HCEC 1CT (cell line): Measurements from ENCODE around the gene PLEKHA8.

Experiments
- DNase-seq: peaks from one replicate; pipeline ENCODE4 v3.0.0-alpha.2; 2017

PLEKHA8 gene

DNA sequence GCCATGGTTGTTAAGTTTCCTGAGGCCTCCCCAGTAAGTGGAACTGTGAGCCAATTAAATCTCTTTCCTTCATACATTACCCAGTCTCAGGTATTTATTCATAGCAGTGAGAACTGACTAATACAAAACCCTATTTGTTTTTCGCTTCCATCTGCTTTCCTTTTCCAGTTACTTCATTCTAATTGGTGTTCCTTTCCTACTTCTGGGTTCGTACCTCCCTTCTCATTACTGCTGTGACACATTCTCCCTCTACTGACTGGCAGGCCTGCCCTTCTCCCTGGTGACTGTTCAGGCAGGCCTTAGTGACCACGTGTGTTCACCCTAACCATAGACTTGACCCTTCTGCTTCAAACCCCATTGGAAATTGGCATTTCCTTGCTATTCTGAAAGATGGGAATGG, 144.2 kb downstream of the PLEKHA8 start:
- DNase-seq = no peak

DNA sequence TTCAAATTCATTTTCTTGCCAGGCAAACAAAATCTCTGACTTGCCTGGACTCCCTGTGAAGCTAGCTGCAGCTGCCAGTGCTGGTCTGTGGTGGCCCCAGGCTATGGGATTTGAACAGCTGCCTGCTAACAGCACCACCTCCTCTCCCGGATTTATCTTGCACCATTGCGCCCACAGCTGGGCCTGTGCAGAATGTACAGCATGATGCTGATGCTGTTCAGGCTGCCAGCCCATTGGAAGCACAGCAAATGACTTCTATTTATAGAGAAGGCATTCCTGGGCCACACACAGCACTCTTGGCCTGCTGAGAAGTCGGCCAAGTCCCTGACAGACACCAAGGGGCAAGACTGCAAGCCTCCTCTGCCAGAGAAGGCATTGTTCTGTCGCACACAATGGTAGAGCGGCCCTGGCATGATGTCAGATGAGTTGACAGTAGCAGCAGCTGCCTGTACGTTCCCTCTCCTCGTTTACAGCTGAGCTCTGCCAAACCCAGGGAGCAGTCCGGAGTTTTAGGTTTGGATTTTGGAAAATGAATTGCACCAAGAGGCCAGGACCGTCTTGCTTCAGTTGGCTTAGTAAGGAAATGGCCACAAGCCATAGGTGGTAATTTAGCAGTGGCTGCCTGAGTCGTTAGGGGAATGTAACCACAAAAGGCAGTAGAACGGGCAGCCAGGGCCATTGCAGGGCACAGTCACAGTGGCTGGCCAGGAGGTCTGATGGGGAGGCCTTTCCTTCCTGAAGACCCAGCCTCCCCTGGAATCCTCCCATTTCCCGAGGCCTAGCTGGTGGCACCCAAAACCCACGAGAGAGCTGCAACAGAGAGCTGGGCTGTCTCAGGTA, 145.1 kb downstream of the PLEKHA8 start:
- DNase-seq = peak; percentile 69

DNA sequence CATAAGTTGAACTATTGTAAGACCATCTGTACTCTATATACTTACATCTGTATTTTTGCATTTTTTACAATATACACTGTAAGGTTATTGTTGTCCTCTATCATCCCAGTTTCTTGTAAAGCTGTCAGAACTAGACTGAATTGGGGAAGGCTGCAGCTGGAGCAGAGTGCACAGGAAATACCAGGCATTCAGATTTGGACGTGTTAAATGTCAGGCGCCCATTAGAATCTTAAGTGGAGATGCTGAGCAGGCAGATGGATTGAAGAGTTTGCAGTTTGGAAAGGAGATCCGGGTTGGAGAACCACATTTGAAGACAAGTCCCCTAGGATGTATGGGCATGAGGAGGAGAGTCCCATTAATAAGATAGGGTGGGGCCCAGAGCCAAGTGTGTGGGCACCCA, 147.0 kb downstream of the PLEKHA8 start:
- DNase-seq = no peak

DNA sequence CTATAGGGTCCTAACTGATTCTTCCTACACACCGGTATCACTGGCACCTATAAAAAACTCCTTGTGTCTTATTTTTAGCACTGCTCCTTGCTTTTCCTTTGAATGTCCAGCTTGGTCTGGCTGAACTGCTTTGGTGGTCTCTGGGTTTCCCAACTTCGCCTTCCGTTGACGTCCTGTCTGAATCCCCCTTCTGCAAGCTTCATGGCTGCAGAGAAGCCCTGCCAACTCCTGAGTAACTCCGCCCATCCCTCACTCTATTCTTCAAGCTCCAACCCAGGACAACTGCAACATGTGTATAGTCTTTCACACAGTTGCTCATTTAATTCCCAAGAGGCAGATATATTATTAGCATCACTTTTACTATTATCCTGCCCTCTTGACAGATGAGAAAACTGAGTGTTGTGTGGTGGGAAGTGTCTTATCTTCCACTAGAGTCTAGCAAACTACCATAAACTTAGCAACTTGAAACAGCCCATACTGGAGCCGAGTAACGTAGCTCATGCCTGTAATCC, 147.5 kb downstream of the PLEKHA8 start:
- no peak for DNase-seq

DNA sequence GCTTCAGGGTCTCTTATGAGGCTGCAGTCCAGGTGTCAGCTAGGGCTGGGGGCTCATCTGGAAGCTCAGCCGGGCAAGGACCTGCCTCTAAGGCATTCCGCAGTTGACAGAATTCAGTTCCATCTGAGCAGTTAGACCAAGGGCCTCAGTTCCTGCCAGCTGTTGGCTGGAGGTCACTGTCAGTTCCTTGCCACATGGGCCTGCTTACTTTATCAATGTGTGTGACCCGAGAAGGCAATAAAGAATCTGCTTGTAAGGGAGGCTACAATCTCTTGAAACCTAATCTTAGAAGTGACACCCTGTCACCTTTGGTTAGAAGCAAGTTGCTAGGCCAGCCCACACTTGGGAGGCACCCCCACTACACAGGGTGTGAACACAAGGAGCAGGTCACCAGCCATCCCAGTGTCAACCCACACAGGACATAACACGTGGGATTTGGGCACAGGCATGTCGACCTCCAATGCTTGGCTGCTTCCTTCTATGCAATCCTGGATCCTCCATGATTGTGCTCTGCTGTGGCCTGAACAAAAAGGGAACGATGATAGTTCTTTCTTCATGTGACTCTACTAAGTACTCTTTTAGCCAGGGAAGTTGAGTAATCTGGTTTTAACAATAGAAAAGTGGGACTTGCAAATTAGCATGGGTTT, 148.4 kb downstream of the PLEKHA8 start:
- no peak for DNase-seq

DNA sequence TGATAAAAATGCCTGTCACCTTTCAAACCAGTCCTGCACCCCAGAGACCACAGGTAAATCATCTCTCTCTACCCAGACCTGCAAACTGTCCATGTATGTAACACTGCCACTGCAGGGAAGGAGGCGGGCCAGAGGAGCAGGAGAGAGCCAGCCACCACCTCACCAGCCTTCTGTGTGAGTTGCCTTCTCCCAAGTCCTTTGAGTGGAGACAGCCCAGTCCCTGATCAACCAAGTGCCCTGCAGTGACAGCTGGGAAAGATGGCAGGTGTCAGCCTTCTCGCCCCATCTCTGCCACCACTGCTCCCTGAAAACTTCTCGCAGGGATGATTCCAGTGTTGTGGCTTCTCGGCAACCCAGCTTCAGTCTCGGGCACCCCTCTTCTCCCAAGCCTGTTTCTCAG, 149.0 kb downstream of the PLEKHA8 start:
- DNase-seq = no peak

DNA sequence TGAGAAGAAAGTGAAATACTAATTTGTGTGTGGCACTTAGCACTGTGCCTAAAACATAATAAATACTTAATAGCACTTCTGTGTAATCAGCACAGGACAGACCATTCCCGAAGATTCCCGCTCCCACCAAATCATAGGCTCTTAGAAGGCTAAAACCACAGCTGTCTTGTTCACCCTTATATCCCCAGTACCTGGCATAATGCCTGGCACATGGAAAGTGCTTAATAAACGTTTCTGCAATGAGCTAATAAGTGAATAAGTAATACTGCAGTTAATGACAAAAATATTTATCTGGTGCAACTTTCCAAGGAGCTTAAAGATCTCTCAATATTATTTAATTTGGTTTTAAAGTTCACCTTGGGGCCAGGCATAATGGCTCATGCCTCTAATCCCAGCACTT, 149.8 kb downstream of the PLEKHA8 start:
- DNase-seq = no peak

DNA sequence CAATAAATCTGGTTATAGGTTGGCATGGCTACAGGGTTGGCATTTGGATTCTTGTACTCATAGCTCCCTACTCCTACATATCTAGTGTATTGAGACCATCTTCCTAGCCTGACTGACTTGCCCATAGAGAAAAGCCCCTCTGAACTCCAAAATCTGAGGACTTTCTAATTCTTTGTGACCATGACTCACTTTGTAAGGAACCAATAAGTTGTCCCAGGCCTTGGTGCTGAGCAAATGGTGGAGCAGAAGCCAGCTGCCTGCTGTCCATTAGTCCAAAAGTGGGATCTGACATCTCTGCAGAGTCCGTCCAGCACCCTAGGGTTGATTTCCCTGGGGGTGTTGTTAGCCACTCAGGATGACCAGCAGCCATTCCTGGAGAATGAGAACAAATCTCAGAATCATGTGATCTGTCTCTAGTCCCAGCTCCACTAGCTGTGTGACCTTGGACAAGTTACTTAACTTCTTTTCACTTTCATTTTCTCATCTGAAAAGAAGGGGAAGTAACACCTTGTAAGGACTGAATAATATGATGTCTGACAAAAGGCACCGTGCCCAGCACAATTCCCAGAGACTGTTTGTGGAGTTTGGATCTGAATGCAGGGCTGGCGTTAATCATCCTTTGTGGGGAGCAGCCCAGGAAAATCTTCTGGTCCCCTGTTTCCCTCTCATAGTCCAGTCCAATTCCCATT, 150.7 kb downstream of the PLEKHA8 start:
- DNase-seq = no peak
